ENCODE measurements around the gene SLC8A1.

GRCh38 chr2:40384233-40384632 is 67.7 kb downstream of the SLC8A1 start:
- TF ChIP-seq CTCF (IDR thresholded peaks at IDR 0.05) = no peak
- TF ChIP-seq POLR2AphosphoS5 (IDR thresholded peaks at IDR 0.05) = no peak
- TF ChIP-seq POLR2A (IDR thresholded peaks at IDR 0.05) = no peak
